ENCODE results near the gene CAMKK1.

CAMKK1 gene

GRCh38 chr17:3893003-3893719, at the start of gene CAMKK1:
Gene CAMKK1, minus strand, starts transcription at chr17:3893053. Its CDS starts 7,366 bp downstream, at chr17:3885687.
- peaks cover 0 to 19% (median 12%) of the 10 kb centered on the region in 11 experiments; a peak in 15 of 22 replicates for H3K36me3 ChIP-seq
- H3K27ac ChIP-seq = peak within 1 kb of the TSS in 10 of 11 experiments; percentile 34 to 72 (median 56); a peak in 17 of 22 replicates
- peak within 1 kb of the TSS; percentile 58 to 80 (median 71) for H3K9ac ChIP-seq
- peaks cover 0 to 13% (median 9%) of the 10 kb centered on the region in 11 experiments; a peak in 7 of 22 replicates for H3K27me3 ChIP-seq
- H3K4me2 ChIP-seq = peak within 1 kb of the TSS; percentile 91 to 100 (median 99)
- H3K9me3 ChIP-seq (replicated peaks in 1 of 11) = no peaks in the 10 kb centered on the region
- TF ChIP-seq Cebpa-rat (IDR thresholded peaks at IDR 0.05) = no peak
- H3K4me3 ChIP-seq = peak within 1 kb of the TSS; percentile 62 to 76 (median 70)
- peaks cover 73 to 93% (median 81%) of the 10 kb centered on the region in 10 experiments for H3K4me1 ChIP-seq
- H4K20me1 ChIP-seq = peaks cover 0 to 27% (median 12%) of the 10 kb centered on the region in 11 experiments; a peak in 11 of 22 replicates

- Histone ChIP-seq H3K36me3 (peaks cover 88 to 100% (median 96%) of the 10 kb centered on the region in 11 experiments), H3K4me1 (peaks cover 0 to 14% (median 10%) of the 10 kb centered on the region in 10 experiments; a peak in 12 of 20 replicates)
- no peak for TF ChIP-seq Cebpa-rat (IDR thresholded peaks at IDR 0.05)
Observed at GRCh38 chr17:3940965-3941698, 48.3 kb upstream of the CAMKK1 start.

GRCh38 chr17:3937359-3937758, 44.5 kb upstream of the CAMKK1 start:
- H3K4me3 ChIP-seq = no peak overlapping the region
- peaks cover 0 to 12% (median 0%) of the 10 kb centered on the region in 11 experiments; a peak in 4 of 22 replicates for H4K20me1 ChIP-seq
- peaks cover 0 to 9% (median 0%) of the 10 kb centered on the region in 10 experiments; a peak in 4 of 20 replicates for H3K4me1 ChIP-seq
- no peak overlapping the region for H3K27ac ChIP-seq
- no peak overlapping the region for H3K4me2 ChIP-seq
- no peaks in the 10 kb centered on the region for H3K27me3 ChIP-seq
- H3K36me3 ChIP-seq = peaks cover 65 to 95% (median 83%) of the 10 kb centered on the region in 11 experiments
- no peak overlapping the region for H3K9ac ChIP-seq
- no peaks in the 10 kb centered on the region for H3K9me3 ChIP-seq (replicated peaks in 1 of 11)
- no peak for TF ChIP-seq Cebpa-rat (IDR thresholded peaks at IDR 0.05)

More at GRCh38 chr17:3940965-3941698, 48.3 kb upstream of the CAMKK1 start:
- Histone ChIP-seq H3K27me3 (no peaks in the 10 kb centered on the region), H3K9ac (no peak overlapping the region), H3K4me3 (no peak overlapping the region), H3K27ac (no peak overlapping the region), H3K9me3 (replicated peaks in 1 of 11) (peaks cover 0 to 7% (median 0%) of the 10 kb centered on the region in 11 experiments; a peak in 4 of 22 replicates), H3K4me2 (no peak overlapping the region), H4K20me1 (peaks cover 0 to 45% (median 4%) of the 10 kb centered on the region in 11 experiments; a peak in 6 of 22 replicates)

GRCh38 chr17:3935825-3936355, 43.0 kb upstream of the CAMKK1 start:
- H3K27me3 ChIP-seq = no peaks in the 10 kb centered on the region
- peaks cover 54 to 88% (median 72%) of the 10 kb centered on the region in 11 experiments for H3K36me3 ChIP-seq

GRCh38 chr17:3935140-3935542, 42.3 kb upstream of the CAMKK1 start:
- Histone ChIP-seq H3K27ac (no peak overlapping the region), H3K36me3 (peaks cover 47 to 85% (median 66%) of the 10 kb centered on the region in 11 experiments), H3K4me3 (no peak overlapping the region), H3K9me3 (replicated peaks in 1 of 11) (no peaks in the 10 kb centered on the region), H3K4me2 (no peak overlapping the region), H3K4me1 (peaks cover 0 to 9% (median 0%) of the 10 kb centered on the region in 10 experiments; a peak in 4 of 20 replicates), H3K9ac (no peak overlapping the region), H3K27me3 (no peaks in the 10 kb centered on the region), H4K20me1 (no peaks in the 10 kb centered on the region; a peak in 1 of 22 replicates)
- TF ChIP-seq Cebpa-rat (IDR thresholded peaks at IDR 0.05) = no peak

More at GRCh38 chr17:3935825-3936355, 43.0 kb upstream of the CAMKK1 start:
- Histone ChIP-seq H3K9ac (no peak overlapping the region), H4K20me1 (peaks cover 0 to 2% (median 0%) of the 10 kb centered on the region in 11 experiments; a peak in 1 of 22 replicates), H3K4me3 (no peak overlapping the region), H3K4me1 (peaks cover 0 to 9% (median 0%) of the 10 kb centered on the region in 10 experiments; a peak in 4 of 20 replicates), H3K4me2 (no peak overlapping the region), H3K27ac (no peak overlapping the region), H3K9me3 (replicated peaks in 1 of 11) (no peaks in the 10 kb centered on the region)
- no peak for TF ChIP-seq Cebpa-rat (IDR thresholded peaks at IDR 0.05)

GRCh38 chr17:3929764-3930163, 36.9 kb upstream of the CAMKK1 start:
- Histone ChIP-seq H4K20me1 (peaks cover 0 to 25% (median 0%) of the 10 kb centered on the region in 11 experiments; a peak in 1 of 22 replicates), H3K4me3 (no peak overlapping the region), H3K27ac (peak overlapping the region in 1 of 11 experiments; percentile 9; a peak in 1 of 22 replicates), H3K27me3 (no peaks in the 10 kb centered on the region), H3K9ac (peak overlapping the region in 2 of 11 experiments; percentile 51 to 52; a peak in 4 of 22 replicates), H3K4me1 (peaks cover 10 to 29% (median 21%) of the 10 kb centered on the region in 10 experiments; a peak in 19 of 20 replicates), H3K4me2 (peak overlapping the region in 3 of 11 experiments; percentile 5 to 70 (median 58); a peak in 5 of 22 replicates), H3K9me3 (replicated peaks in 1 of 11) (no peaks in the 10 kb centered on the region), H3K36me3 (peaks cover 25 to 73% (median 47%) of the 10 kb centered on the region in 11 experiments; a peak in 21 of 22 replicates)
- TF ChIP-seq Cebpa-rat (IDR thresholded peaks at IDR 0.05) = no peak

GRCh38 chr17:3929181-3929580, 36.3 kb upstream of the CAMKK1 start:
- peaks cover 28 to 73% (median 48%) of the 10 kb centered on the region in 11 experiments; a peak in 21 of 22 replicates for H3K36me3 ChIP-seq

GRCh38 chr17:3928406-3928805, 35.6 kb upstream of the CAMKK1 start:
- Histone ChIP-seq H3K9me3 (replicated peaks in 1 of 11) (no peaks in the 10 kb centered on the region), H3K4me2 (peak overlapping the region in 2 of 11 experiments; percentile 29 to 40; a peak in 2 of 22 replicates), H3K36me3 (peaks cover 28 to 72% (median 48%) of the 10 kb centered on the region in 11 experiments; a peak in 21 of 22 replicates), H3K4me3 (no peak overlapping the region), H3K27me3 (no peaks in the 10 kb centered on the region), H4K20me1 (peaks cover 0 to 31% (median 0%) of the 10 kb centered on the region in 11 experiments; a peak in 1 of 22 replicates), H3K27ac (no peak overlapping the region), H3K4me1 (peaks cover 10 to 35% (median 23%) of the 10 kb centered on the region in 10 experiments; a peak in 19 of 20 replicates), H3K9ac (no peak overlapping the region; a peak in 1 of 22 replicates)
- no peak for TF ChIP-seq Cebpa-rat (IDR thresholded peaks at IDR 0.05)

More at GRCh38 chr17:3929181-3929580, 36.3 kb upstream of the CAMKK1 start:
- TF ChIP-seq Cebpa-rat (IDR thresholded peaks at IDR 0.05) = no peak
- peaks cover 10 to 28% (median 21%) of the 10 kb centered on the region in 10 experiments; a peak in 19 of 20 replicates for H3K4me1 ChIP-seq
- peak overlapping the region in 3 of 11 experiments; percentile 5 to 70 (median 58); a peak in 5 of 22 replicates for H3K4me2 ChIP-seq
- no peaks in the 10 kb centered on the region for H3K27me3 ChIP-seq
- peaks cover 0 to 25% (median 0%) of the 10 kb centered on the region in 11 experiments; a peak in 1 of 22 replicates for H4K20me1 ChIP-seq
- no peaks in the 10 kb centered on the region for H3K9me3 ChIP-seq (replicated peaks in 1 of 11)
- H3K27ac ChIP-seq = 0 out of 22 replicates have a peak overlapping the region, but pooled peaks of 2 of the 11 experiments have one; percentile 9 to 22
- peak overlapping the region in 3 of 11 experiments; percentile 47 to 52 (median 51); a peak in 5 of 22 replicates for H3K9ac ChIP-seq
- H3K4me3 ChIP-seq = no peak overlapping the region

Data from BLaER1 treated with 17β-estradiol and CSF1 and Interleukin-3, amounts not matched to agents 10 nM and 100 nM (cell line).